GM19455 (cell line): ENCODE data around the gene LIAS.
"Not testable (repeated sequence)": the region's sequence is repeated elsewhere in the genome, so short reads cannot be mapped to it uniquely, and the experiment has no call there.

ENCODE experiments used
- ATAC-seq: cut with Tn5 transposase; IDR thresholded peaks from one replicate; pipeline ENCODE4 v1.9.1; 2021; ENCODE audit not compliant: unreplicated experiment

LIAS gene

DNA sequence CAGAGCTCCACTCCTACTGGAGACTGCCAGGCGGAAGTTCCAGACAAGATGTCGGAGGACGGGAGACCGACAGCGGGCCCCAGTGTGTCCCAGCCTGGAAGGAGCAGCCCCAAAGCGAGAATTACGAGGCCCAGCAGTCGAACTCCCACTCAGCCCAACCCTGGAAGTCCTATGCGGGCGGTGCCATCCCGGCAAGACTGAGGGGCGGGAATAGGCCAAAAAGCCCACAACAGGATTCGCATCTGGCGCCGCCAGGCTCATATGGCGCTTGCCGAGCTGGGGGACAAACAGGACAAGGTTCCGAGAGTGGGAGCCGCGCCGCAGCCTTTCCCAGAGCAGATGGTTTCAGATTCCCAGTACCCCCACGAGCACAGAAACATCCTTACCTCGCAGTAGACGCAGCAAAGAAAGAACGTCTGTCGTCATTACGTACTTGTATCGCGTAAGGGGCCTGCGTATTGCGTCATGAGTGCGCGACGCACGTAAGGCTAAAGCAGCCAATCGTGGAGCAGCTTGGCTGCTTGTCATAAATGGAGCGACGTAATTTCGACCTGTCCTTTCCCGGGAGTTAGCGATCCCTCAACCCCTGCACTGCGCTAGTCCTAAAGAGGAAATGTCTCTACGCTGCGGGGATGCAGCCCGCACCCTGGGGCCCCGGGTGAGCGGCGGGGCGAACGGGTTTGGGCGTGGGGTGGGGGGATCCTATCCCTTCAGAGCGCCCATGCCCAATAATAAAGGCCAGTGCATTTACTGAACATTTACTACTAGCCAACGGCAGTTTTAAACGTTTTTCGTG lies at the start of gene LIAS, which contains the start of gene RPL9:
Gene LIAS, plus strand, starts transcription at position 552 of the 796 bp plus-strand sequence. Its CDS starts 62 bp downstream, at position 614.
Gene RPL9, minus strand, starts transcription at position 418 of the 796 bp plus-strand sequence. CDS start 483 bp downstream, outside the sequence.
- ATAC-seq: peak; percentile 86

DNA sequence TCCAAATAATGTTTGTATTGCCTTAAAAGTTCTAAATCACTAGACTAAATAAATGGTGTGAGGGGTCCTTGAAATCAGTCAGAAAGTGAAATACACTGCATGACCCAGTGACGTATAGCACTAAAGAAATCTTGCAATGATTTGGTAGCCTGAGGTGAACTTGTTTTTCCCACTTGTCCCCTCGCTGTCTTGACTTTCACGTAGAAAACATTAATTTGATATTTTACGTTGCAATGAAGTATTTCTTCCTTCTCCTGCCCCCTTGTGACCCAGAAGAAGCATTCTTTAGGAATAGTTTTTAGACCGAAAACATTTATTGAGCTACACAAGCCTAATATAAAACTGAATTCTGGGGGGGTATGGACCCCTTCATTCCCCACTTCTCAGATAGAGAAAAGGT lies 48.4 kb upstream of the LIAS start:
- ATAC-seq: no peak

DNA sequence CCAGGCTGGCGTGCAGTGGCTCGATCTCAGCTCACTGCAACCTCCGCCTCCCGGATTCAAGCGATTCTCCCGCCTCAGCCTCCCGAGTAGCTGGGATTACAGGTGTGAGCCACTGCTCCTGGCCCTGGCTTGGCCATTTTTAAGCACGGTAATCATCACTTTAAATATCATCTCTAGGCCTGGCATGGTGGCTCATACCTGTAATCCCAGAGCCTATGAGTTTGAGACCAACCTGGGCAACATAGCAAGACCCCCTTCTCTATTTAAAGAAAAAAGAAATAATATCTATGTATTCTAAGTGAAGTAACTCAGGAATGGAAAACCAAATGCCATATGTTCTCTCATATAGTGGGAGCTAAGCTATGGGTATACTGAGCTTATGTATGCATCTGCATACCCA lies 47.3 kb upstream of the LIAS start:
- not testable (repeated sequence) for ATAC-seq

DNA sequence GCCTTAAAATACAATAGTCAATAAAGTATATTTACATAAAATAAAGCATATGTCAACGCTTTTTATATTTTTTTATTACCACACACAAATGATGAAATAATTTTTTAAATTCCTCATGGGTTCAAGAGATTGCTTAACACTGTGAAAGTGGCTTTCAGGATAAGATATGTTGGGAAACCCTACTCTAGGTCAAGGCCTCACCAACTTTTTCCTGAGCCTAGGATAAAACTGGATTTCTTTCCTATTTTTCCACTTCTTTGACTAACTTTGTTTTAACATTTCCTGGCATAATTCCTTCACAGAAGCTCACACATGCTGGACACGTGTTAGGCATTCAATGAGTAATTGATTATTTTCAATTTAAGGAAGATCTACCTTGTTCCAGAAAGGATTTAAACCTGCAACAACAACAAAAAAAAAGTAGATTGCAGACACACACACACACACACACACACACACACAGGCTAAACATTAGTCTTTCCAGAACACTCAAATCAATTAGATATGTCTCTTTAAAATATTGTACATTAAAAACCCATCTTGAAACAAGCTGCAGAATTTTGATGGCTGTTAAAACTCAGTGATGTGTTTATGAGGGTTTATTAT lies 43.1 kb upstream of the LIAS start:
- ATAC-seq: no peak

DNA sequence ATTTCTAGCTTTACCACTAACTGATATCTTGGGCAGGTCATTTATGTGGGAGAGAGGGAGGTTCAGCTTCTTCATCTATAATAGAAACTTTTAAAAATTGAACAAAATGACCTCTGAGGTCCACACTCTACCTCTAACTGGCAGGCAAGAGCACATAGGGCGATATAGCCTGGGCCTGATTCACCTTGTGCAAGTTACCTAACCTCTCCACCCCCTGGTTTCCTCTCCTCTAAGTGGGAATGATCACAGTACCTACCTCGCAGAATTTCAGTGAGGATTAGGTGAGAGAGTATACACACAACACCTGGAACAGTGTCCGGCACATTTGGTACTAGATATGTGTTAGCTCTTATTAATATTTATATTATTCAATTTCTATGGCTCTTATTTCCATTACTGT lies 36.6 kb upstream of the LIAS start:
- ATAC-seq: no peak

DNA sequence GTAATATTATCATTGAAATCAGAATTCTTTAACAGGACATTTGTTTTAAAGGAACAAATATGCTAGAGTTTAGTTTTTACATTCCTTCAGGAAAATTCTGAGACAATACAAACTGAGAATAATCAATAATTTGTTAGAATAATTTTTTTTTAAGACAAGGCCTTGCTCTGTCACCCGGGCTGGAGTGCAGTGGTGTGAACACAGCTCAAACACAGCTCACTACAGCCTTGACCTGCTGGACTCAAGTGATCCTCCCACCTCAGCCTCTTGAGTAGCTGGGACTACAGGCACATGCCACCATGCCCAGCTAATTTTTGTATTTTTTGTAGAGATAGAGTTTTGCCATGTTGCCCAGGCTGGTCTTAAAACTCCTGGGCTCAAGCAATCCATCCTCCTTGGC lies 33.6 kb upstream of the LIAS start:
- not testable (repeated sequence) for ATAC-seq

DNA sequence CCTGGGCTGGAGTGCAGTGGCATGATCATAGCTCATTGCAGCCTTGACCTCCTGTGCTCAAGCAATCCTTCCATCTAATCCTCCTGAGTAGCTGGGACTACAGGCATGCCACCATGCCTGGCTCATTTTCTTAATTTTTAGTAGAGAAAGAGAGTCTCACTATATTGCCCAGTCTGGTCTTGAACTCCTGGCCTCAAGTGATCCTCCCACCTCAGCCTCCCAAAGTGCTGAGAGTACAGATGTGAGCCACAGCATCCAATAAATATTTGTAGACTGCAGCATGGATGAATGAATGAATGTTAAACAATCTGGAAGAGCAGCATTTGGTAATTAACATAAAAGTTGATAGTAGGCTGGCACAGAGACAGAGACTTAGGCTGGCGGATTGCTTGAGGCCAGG lies 32.1 kb upstream of the LIAS start:
- ATAC-seq: no peak

DNA sequence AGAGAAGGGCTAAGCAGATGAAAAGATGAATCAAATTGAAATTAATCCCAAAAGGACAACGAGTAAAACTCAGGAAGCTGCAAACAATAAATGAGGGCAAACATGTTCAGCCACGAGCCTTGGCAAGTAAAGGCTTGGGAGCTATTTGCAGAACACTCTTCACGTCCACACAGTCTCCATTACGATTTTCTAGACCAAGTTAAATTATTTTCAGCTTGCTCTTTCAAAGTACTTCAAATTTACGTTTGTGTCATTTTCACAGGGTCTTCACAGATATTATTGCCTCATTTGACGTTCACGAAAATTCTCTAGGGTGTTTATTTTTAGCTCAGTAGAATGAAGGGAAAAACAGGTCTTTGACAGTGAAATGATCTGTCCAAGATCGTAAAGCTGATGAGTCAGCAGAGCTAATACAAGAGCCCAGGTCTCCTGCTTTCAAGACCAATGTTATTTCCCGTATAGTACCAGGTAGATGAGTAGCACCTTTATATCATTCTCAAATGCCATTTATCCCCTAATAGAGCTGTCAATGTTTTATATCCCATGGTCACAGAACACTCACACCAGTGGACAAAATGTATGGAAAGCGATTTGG lies 31.2 kb upstream of the LIAS start:
- no peak for ATAC-seq

DNA sequence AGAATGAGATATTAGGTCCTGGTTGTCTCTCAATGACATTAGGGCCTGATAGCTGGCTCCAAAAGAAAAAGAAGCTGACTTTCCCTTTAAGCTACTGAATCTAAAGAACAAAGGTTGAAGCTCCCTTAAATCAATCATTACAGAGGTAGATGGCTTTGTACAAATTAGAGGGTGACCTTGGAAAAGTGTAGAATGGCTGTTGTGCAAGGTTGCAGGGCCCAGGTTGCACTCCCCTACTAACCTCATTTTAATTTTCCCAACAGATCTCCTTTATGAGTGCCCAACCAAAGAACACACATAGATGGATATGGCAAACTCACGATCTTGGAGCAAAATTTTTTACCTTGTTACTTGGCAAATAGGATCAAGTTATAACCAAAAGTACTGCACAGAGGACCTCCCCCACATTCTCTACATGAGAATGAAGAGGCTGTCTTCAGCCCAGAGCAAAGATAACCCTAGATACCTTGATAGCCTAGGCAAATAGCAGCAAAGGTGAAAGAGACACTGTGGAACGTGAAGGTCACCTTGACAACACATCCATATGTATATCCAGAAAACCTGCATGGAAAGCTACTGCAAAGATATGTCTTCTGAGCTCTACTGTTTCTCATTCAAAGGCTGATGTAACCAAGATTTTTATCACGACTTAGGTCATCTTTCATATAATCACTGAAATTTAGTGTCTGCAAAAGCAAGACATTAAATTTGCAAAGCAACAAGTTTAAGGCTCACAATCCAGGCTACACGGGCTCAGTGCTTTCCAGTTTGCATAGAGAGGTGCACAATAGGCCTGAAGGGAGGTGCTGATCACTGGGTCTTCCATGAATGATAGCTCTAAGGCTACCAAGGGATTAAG lies 29.2 kb upstream of the LIAS start:
- no peak for ATAC-seq

DNA sequence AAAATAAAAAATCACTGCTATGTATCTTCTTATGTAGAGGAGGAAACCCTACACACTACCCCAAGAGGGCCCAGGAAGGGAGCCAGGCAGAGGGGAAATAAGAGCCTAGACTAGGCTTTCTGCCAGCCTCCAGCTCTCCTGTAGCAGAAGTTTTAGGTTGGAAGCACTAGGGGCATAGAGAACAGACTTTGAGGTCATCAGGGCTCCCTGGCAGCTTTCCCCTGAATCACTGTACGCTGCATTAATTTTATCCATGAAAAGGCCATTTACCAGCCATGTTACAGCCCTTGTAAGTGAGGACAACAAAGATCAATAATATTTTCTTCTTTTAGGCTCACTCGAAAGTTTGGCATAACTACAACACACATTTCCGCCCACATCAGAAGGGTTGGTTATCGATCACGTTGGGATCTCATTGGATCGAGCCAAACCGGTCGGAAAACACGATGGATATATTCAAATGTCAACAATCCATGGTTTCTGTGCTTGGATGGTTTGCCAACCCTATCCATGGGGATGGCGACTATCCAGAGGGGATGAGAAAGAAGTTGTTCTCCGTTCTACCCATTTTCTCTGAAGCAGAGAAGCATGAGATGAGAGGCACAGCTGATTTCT lies 24.9 kb upstream of the LIAS start:
- ATAC-seq: no peak

DNA sequence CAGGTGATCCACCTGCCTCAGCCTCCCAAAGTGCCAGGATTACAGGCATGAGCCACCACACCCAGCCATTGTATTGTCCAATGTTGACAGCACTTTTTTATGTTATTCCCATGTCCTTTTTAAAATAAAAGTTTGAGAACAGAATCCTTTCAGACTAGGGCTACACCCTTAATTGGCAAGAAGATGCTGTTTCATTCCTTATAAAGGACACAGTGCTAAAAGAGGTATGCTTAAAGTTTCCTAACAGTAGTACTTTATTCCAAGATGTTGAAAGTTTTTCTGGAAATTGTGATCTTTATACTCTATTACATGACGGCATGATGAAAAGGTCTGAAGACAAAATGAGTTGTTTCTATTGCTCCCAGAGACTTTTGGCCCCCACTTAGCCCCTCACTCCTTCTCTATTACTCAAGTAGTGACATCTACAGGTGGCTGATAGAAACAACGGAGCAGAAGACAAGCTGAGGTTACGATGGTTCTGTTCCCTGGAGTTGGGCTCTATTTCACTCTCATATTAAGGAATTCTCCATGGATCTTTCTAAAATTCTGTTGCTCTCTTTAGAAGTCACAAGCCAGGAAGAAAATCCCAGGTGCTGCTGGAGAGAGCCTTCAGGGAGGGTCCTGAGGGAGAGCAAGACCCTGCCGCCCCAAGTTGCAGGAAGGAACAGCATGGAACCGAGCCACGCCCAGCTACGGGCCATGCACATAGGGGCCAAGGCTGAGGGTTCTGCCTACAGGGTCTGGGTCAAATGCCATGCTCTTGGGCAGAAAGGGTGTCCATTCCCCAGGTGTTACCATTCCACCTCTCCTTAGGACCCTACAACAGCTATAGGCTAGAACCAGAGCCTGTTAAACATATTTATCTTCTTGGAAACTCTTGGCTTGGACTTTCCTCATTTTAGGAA lies 22.9 kb upstream of the LIAS start:
- ATAC-seq: no peak

DNA sequence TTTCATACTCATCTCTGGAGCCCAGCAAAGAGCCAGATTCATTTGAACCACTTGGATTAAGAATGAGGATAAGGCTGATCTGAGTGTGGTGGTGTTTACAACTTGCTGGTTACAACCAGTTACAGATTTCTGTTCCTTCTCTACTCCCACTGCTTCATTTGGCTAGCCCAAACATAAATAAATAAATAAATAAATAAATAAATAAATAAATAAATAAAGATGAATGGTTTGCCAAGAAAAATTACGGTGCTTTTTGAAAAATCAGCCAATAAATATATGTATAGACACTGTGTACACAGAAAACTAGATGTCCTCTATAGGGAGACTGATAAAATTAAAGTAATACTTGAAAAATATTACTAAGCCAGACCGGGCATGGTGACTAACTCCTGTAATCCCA lies 17.3 kb upstream of the LIAS start:
- ATAC-seq: no peak

DNA sequence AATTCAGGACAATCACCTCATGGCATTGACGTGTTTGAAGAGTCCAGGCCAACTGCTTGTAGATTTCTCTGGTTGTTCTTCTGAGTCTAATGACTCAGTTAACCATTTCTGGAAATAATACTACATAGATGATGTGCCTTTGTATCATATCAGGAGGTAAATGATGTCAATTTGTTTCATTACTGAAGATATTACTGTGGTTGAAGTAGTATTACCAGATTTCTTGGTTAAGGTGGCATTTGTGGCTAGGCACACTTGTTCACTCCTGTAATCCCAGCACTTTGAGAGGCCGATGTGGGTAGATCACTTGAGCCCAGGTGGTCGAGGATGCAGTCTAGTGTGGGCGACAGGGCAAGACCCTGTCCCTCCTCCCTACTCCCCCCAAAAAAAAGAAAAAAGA lies 15.9 kb upstream of the LIAS start:
- no peak for ATAC-seq

DNA sequence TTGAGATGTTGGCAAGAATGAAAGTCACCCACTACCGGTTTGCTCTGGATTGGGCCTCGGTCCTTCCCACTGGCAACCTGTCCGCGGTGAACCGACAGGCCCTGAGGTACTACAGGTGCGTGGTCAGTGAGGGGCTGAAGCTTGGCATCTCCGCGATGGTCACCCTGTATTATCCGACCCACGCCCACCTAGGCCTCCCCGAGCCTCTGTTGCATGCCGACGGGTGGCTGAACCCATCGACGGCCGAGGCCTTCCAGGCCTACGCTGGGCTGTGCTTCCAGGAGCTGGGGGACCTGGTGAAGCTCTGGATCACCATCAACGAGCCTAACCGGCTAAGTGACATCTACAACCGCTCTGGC lies 12.4 kb upstream of the LIAS start:
- ATAC-seq: no peak

DNA sequence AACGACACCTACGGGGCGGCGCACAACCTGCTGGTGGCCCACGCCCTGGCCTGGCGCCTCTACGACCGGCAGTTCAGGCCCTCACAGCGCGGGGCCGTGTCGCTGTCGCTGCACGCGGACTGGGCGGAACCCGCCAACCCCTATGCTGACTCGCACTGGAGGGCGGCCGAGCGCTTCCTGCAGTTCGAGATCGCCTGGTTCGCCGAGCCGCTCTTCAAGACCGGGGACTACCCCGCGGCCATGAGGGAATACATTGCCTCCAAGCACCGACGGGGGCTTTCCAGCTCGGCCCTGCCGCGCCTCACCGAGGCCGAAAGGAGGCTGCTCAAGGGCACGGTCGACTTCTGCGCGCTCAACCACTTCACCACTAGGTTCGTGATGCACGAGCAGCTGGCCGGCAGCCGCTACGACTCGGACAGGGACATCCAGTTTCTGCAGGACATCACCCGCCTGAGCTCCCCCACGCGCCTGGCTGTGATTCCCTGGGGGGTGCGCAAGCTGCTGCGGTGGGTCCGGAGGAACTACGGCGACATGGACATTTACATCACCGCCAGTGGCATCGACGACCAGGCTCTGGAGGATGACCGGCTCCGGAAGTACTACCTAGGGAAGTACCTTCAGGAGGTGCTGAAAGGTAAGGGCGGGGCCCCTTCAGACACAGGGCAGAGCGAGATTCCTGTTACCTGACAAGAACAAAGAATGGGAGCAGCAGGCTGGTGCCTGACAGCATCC lies 11.8 kb upstream of the LIAS start:
- ATAC-seq: peak; percentile 69

DNA sequence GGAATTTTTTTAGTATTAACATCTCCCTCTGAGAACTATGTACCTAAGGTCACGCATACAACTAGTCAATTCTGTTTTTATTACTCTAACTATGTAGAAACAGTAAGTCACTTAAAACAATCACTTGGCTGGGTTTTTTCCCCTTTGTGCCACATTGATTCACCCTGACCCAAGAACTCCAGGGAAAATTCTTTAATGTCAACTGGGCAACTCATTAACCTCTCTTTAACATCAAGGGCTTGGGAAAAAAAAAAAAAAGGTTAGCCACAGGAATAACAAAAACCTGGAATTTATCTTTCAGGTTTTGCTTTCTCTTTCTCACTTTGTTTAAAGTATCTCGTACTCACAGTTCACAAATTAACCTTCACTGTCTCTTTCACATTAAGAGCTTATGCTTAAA lies 8.2 kb upstream of the LIAS start:
- ATAC-seq: no peak

DNA sequence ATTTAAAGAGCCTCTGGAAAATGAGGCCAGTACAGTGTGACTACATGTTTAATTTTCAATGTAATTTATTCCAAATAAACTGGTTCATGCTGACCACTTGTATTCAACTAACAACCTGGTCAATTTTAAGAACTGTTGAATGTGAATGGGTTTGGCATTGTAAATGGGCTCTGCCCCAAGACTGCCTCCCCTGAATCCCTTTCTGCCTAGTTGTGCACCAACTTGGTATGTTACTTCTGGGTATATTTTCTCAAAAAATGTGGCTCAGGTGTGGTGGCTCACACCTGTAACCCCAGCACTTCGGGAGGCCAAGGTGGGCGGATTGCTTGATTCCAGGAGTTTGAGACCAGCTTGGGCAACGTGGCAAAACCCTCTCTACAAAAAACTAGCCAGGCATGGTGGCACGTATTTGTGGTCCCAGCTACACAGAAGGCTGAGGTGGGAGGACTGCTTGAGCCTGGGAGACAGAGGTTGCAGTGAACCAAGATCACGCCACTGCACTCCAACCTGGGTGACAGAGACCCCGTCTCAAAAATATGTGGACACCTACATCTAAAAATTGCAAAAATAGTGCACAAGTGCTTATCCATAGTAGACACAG lies 7.3 kb upstream of the LIAS start:
- no peak for ATAC-seq

DNA sequence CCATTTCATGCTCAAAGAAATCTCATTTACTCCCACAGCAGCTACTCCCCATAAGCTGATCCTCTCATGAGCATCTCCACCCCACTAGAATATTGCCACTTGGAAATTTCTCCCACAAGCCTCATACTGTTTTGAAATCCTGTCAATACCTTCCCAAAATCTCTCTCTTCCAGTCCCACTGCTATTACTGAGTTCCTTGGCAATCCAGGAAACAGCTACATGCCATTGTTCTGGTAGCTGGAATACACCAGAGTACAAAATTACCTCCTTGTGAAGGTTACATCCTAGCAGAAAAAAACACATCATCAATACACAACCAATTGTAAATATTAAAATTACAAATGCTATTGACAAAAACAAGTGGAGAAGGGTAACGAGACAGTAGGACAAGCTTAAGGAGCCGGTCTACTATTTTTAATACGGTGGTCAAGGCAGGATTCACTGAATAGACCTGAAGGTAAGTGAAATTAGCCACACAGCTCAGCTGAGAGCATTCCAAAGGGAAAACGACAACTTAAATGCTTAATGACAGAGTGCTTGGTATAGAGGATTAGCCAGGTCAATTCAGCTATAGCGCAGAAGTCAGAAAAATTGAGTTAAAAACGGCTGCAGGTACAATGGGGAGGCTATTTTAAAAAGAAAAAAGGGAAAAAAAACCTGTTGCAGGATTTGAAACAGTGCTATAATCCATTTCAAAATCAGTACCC lies 6.5 kb upstream of the LIAS start:
- no peak for ATAC-seq
